Astrocyte of the spinal cord (primary cell): Measurements from ENCODE around the gene TMF1.

ENCODE experiments used
- DNase-seq: peaks from one replicate; pipeline ENCODE4 v3.0.0; 2011; ENCODE audit warnings: low read depth, low spot score
- H3K4me3 ChIP-seq: 2 replicates; pipeline ENCODE4 v1.5.1; 2011; ENCODE audit warnings: low read depth, mild to moderate bottlenecking, low read length, moderate library complexity
- CTCF ChIP-seq: IDR thresholded peaks from 2 replicates; pipeline ENCODE4 v1.5.1; 2012; ENCODE audit warnings: low read depth, mild to moderate bottlenecking, low read length, inconsistent platforms
- in situ Hi-C: cut with HindIII; loops from 2 replicates; pipeline ENCODE4 v1.10.0; 2017; ENCODE audit warnings: low sequenced_read_pairs

TMF1 gene

GRCh38 chr3:69044608-69045007, 7.5 kb downstream of the TMF1 start:
- DNase-seq: no peak
- TF ChIP-seq CTCF: no peak
- in situ Hi-C loops: no loop called here
- H3K4me3 ChIP-seq: no peak overlapping the region

- in situ Hi-C loops: no loop called here
- DNase-seq: peak; percentile 88
- no peak for TF ChIP-seq CTCF
- H3K4me3 ChIP-seq: no peak overlapping the region
Measured at GRCh38 chr3:69033470-69033869, 18.7 kb downstream of the TMF1 start.

- TF ChIP-seq CTCF: no peak
- no peak for DNase-seq
- in situ Hi-C loops: no loop called here
- H3K4me3 ChIP-seq: no peak overlapping the region
Measured at GRCh38 chr3:69032737-69033136, 19.4 kb downstream of the TMF1 start.

- no peak for TF ChIP-seq CTCF
- in situ Hi-C loops: no loop called here
- peak; percentile 64 for DNase-seq
- no peak overlapping the region for H3K4me3 ChIP-seq
Measured at GRCh38 chr3:69032142-69032541, 20.0 kb downstream of the TMF1 start.

- DNase-seq: peak; percentile 24
- no peak overlapping the region for H3K4me3 ChIP-seq
- TF ChIP-seq CTCF: no peak
- in situ Hi-C loops: no loop called here
Measured at GRCh38 chr3:69031635-69032034, 20.5 kb downstream of the TMF1 start.

GRCh38 chr3:69020857-69021256, 31.3 kb downstream of the TMF1 start:
- no peak overlapping the region for H3K4me3 ChIP-seq
- in situ Hi-C loops: no loop called here
- TF ChIP-seq CTCF: no peak
- no peak for DNase-seq

GRCh38 chr3:69020424-69020823, 31.7 kb downstream of the TMF1 start:
- H3K4me3 ChIP-seq: no peak overlapping the region
- in situ Hi-C loops: no loop called here
- TF ChIP-seq CTCF: no peak
- no peak for DNase-seq
